GM19395 (cell line): ENCODE data around the gene ANKRD40CL.
A peak's percentile ranks its signal among the peaks of the same experiment; 100 is the strongest.

Experiments
- ATAC-seq: cut with Tn5 transposase; IDR thresholded peaks from one replicate; pipeline ENCODE4 v1.9.1; 2021; ENCODE audit warnings: mild to moderate bottlenecking, moderate library complexity; ENCODE audit not compliant: unreplicated experiment

The ANKRD40CL gene

DNA sequence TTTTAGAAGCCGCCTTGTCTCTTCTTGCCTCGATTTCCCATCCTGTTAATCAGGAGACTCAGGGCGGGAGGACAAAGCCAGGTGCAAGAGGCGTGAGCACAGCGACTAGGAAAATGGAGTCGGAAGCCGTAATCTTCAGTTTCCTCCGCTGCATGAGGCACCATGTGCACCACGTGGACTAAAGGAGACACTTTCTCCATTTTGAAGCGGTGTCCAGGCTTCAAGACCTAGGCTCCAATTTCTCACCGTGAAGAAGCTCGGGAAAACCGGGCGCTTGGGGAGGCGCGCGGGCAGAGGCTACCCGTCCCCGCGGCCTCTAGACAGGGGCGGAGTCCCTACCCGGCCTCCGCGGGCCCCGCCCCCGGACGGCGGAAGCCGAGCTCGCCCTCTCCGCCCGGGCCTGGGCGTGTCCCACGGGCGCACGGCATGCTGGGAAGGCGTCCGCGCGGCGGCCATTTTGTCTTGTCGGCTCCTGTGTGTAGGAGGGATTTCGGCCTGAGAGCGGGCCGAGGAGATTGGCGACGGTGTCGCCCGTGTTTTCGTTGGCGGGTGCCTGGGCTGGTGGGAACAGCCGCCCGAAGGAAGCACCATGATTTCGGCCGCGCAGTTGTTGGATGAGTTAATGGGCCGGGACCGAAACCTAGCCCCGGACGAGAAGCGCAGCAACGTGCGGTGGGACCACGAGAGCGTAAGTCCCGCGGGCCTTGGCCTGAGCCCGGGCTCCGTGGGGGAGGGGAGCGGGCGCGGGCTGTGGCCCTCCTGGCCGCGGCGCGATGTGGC, 48.0 kb downstream of the ANKRD40CL start, which contains the start of gene LUC7L3:
Gene LUC7L3 (plus strand): TSS at position 460 of the 780 bp plus-strand sequence. CDS start 130 bp downstream, at position 590.
- ATAC-seq = peak; percentile 90

DNA sequence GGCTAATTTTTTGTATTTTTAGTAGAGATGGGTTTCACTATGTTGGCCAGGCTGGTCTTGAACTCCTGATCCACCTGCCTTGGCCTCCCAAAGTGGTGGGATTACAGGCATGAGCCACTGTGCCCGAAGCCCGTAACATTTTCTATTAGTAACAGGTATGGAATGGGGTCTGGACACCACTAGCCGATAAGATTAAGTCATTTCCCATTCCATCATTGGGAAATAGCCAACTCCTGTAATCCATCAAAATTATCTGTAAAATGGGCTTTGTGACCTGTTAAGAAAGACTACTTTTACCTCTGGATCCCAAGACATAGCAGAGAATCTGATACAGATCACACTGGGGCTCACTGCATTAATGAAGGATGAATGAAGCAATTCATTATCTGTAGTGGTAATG, 51.8 kb downstream of the ANKRD40CL start:
- ATAC-seq = no peak

DNA sequence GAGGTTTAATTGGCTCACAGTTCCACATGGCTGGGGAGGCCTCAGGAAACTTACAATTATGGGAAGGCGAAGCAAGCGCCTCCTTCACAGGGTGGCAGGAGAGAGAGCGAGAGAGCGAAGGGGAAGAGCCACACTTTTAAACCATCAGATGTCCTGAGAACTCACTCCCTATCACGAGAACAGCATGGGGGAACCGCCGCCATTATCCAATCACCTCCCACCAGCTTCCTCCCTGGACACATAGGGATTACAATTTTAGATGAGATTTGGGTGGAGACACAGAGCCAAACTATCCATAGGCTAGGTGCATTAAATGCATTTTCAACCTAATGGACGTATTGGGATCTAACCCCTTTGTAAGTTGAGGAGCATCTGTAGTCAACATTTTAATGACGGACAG, 54.7 kb downstream of the ANKRD40CL start:
- ATAC-seq = no peak
